B cell (primary cell): Measurements from ENCODE around the gene CATSPERD.

Source experiments
- CTCF ChIP-seq: fragments of 200-600 bp; IDR thresholded peaks from one replicate; pipeline ENCODE4 v1.8.0; 2022; ENCODE audit warnings: antibody characterized with exemption, mild to moderate bottlenecking
- EZH2 ChIP-seq: IDR thresholded peaks from 2 replicates; pipeline ENCODE4 v1.6.1; 2012; ENCODE audit warnings: borderline replicate concordance, low read depth, mild to moderate bottlenecking, moderate library complexity, low read length; ENCODE audit not compliant: insufficient read depth, poor library complexity, severe bottlenecking

- TF ChIP-seq CTCF (no peak), EZH2 (no peak)
Observed at GRCh38 chr19:5806905-5807304, 86.5 kb downstream of the CATSPERD start.
